ENCODE results near the gene ZNHIT6.
"Not testable (repeated sequence)": the region's sequence is repeated elsewhere in the genome, so short reads cannot be mapped to it uniquely, and the experiment has no call there.

The ZNHIT6 gene

GRCh38 chr1:85707990-85708828 is at the start of gene ZNHIT6:
TSS of gene ZNHIT6 (minus strand) at chr1:85708433. CDS start at chr1:85708284, 149 bp downstream.
- DNase-seq (ENCODE audit: low read depth, low spot score), result peak; percentile 96

- no peak for DNase-seq (ENCODE audit: low read depth, low spot score)
Measured at GRCh38 chr1:85756864-85757263, 48.6 kb upstream of the ZNHIT6 start.

GRCh38 chr1:85748120-85748519 is 39.9 kb upstream of the ZNHIT6 start:
- no peak for DNase-seq (ENCODE audit: low read depth, low spot score)

- no peak for DNase-seq (ENCODE audit: low read depth, low spot score)
Measured at GRCh38 chr1:85746777-85747176, 38.5 kb upstream of the ZNHIT6 start.

GRCh38 chr1:85743814-85744213 is 35.6 kb upstream of the ZNHIT6 start:
- no peak for DNase-seq (ENCODE audit: low read depth, low spot score)

- DNase-seq (ENCODE audit: low read depth, low spot score), result no peak
Measured at GRCh38 chr1:85734931-85735330, 26.7 kb upstream of the ZNHIT6 start.

GRCh38 chr1:85718678-85719340 is 10.6 kb upstream of the ZNHIT6 start:
- DNase-seq (ENCODE audit: low read depth, low spot score), result no peak

GRCh38 chr1:85714418-85715114 is 6.3 kb upstream of the ZNHIT6 start:
- DNase-seq (ENCODE audit: low read depth, low spot score), result not testable (repeated sequence)

- no peak for DNase-seq (ENCODE audit: low read depth, low spot score)
Measured at GRCh38 chr1:85708829-85709227, 595 bp upstream of the ZNHIT6 start.

- no peak for DNase-seq (ENCODE audit: low read depth, low spot score)
Measured at GRCh38 chr1:85707267-85707989, 805 bp downstream of the ZNHIT6 start.

- no peak for DNase-seq (ENCODE audit: low read depth, low spot score)
Measured at GRCh38 chr1:85705940-85706339, 2.3 kb downstream of the ZNHIT6 start.

- DNase-seq (ENCODE audit: low read depth, low spot score), result no peak
Measured at GRCh38 chr1:85700422-85700821, 7.8 kb downstream of the ZNHIT6 start.

GRCh38 chr1:85697895-85698294 is 10.3 kb downstream of the ZNHIT6 start:
- DNase-seq (ENCODE audit: low read depth, low spot score), result no peak

- DNase-seq (ENCODE audit: low read depth, low spot score), result no peak
Measured at GRCh38 chr1:85692730-85693314, 15.4 kb downstream of the ZNHIT6 start.

GRCh38 chr1:85689775-85690404 is 18.3 kb downstream of the ZNHIT6 start:
- DNase-seq (ENCODE audit: low read depth, low spot score), result no peak

- no peak for DNase-seq (ENCODE audit: low read depth, low spot score)
Measured at GRCh38 chr1:85683292-85684025, 24.8 kb downstream of the ZNHIT6 start.

- DNase-seq (ENCODE audit: low read depth, low spot score), result no peak
Measured at GRCh38 chr1:85681087-85681486, 27.1 kb downstream of the ZNHIT6 start.

- no peak for DNase-seq (ENCODE audit: low read depth, low spot score)
Measured at GRCh38 chr1:85678193-85678592, 30.0 kb downstream of the ZNHIT6 start.

- DNase-seq (ENCODE audit: low read depth, low spot score), result no peak
Measured at GRCh38 chr1:85677656-85678055, 30.6 kb downstream of the ZNHIT6 start.

- no peak for DNase-seq (ENCODE audit: low read depth, low spot score)
Measured at GRCh38 chr1:85672031-85672660, 36.1 kb downstream of the ZNHIT6 start.
